Coronary artery (tissue), 2 donors: ENCODE measurements around the gene OR51B4.

ENCODE experiments used
- DNase-seq: peaks from one replicate; pipeline ENCODE4 v3.0.0-alpha.2; 2017; ENCODE audit warnings: low spot score
- H3K27ac ChIP-seq, 2 donors: fragments of 200-600 bp; sonication (generic); one replicate each; pipeline ENCODE4 v1.5.1; 2016 to 2019
- H3K4me3 ChIP-seq: fragments of 200-600 bp; sonication (generic); 2 replicates; pipeline ENCODE4 v1.5.1; 2016; ENCODE audit warnings: mild to moderate bottlenecking, moderate library complexity
- TF ChIP-seq, protein P1 (sequence below): fragments of 200-600 bp; sonication (generic); IDR thresholded peaks from one replicate; pipeline ENCODE4 v1.5.1; 2019; ENCODE audit warnings: antibody characterized with exemption

OR51B4 gene

DNA sequence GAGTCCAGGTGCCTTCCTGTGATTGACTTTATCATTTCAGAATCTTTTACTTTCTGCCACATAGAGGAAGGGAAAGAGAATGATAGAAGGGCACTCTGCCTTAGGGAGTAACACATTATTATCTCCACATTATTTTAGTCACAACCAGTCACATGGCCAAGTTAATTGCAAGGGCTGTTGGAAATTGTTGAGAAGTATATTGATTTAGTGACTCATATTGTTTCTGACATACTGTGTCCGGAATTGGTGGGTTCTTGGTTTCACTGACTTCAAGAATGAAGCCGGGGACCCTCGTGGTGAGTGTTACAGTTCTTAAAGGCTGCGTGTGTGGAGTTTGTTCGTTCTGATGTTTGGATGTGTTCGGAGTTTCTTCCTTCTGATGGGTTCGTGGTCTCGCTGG is 8.7 kb downstream of the OR51B4 start:
- H3K4me3 ChIP-seq: no peak overlapping the region
- no peak for DNase-seq

DNA sequence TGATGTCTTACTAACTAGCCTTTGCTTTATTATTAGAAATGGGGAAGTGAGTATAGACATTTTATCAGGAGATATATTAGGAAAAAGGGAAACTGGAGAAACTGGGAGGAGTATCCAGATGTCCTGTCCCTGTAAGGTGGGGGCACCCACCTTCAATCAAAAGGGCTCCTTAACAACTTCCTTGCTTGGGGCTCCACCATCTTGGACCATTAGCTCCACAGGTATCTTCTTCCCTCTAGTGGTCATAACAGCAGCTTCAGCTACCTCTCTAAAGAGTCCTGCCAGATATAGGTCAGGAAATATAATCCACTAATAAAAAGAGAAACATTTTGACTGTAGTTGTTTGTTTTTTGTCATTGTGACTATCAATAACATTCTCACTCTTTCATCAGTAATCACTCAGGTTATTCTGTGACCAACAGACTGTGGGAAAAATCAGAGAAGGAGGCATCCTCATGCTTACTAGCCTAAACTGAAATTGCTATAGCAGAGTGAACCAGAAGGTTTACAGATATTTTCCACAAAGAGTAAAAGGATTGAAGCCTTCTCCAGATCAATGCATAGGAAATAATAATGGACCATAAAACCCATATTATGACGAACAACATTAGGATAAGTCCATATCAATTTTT is 10.4 kb downstream of the OR51B4 start:
- H3K4me3 ChIP-seq: no peak overlapping the region
- no peak overlapping the region for H3K27ac ChIP-seq
- no peak for DNase-seq
- TF ChIP-seq, protein P1, sequence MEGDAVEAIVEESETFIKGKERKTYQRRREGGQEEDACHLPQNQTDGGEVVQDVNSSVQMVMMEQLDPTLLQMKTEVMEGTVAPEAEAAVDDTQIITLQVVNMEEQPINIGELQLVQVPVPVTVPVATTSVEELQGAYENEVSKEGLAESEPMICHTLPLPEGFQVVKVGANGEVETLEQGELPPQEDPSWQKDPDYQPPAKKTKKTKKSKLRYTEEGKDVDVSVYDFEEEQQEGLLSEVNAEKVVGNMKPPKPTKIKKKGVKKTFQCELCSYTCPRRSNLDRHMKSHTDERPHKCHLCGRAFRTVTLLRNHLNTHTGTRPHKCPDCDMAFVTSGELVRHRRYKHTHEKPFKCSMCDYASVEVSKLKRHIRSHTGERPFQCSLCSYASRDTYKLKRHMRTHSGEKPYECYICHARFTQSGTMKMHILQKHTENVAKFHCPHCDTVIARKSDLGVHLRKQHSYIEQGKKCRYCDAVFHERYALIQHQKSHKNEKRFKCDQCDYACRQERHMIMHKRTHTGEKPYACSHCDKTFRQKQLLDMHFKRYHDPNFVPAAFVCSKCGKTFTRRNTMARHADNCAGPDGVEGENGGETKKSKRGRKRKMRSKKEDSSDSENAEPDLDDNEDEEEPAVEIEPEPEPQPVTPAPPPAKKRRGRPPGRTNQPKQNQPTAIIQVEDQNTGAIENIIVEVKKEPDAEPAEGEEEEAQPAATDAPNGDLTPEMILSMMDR: no peak

More for the DNA sequence above, 8.7 kb downstream of the OR51B4 start:
- TF ChIP-seq, protein P1: no peak
- H3K27ac ChIP-seq: no peak overlapping the region

DNA sequence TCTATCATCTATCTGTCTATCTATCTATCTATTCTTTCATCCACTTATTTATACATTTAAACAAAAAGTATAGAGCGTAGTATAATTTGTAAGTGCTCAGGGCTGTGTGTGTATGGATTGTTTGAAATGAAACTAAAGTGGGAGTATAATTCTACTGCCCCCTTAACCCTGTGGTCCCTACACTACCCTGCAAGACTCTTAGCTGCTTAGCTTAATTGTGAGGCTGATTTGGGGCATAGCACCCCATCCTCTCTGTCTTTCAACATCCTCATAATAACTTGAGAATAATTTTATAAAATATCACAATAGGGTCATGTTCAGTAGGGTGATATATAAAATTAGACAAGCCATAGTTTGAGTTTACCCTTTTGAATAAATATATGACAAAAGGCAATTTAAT is 11.6 kb downstream of the OR51B4 start:
- Histone ChIP-seq H3K27ac (no peak overlapping the region), H3K4me3 (no peak overlapping the region)
- TF ChIP-seq, protein P1: no peak
- no peak for DNase-seq

DNA sequence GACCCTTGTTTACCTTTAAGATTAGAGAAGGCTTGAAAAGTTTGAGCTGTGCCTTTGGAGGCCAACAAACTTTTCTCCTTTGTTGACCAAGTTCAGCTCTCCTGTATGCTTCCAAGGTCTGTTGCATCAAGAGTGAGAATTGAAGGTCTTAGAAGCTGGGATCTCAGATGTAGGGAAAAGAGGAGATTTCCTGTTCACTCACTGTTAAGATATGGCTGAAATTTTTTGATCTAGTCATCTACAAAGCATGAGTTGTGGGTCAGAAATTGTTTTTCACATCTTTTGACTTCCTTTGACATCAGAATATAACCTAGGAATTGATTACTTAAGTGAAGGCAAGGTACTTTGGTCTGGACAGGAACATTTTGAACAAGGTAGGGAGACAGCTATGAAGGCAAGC is 12.1 kb downstream of the OR51B4 start:
- no peak overlapping the region for H3K27ac ChIP-seq
- TF ChIP-seq, protein P1: no peak
- H3K4me3 ChIP-seq: no peak overlapping the region

DNA sequence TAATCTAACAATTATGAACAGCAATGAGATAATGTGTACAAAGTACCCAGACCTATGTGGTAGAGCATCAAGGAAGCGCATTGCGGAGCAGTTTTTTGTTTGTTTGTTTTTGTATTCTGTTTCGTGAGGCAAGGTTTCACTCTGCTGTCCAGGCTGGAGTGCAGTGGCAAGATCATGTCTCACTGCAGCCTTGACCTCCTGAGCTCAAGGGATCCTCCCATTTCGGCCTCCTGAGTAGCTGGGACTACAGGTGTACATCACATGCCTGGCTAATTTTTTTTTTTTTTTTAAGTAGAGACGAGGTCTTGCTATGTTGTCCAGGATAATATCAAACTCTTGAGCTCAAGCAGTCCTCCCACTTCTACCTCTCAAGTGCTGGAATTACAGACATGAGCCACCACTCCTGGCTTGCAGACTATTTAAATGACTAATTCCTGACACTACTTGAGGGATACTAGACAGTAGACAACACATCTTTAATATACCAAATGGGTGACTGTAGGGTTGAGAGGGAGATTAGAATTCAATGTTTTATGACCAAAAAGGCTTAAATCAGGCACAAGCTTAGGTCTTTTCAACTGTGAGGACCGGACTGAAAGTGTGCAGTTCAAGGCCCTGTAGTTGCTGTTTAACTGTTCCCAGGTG is 12.7 kb downstream of the OR51B4 start:
- no peak for DNase-seq
- TF ChIP-seq, protein P1: no peak
- no peak overlapping the region for H3K27ac ChIP-seq
- no peak overlapping the region for H3K4me3 ChIP-seq

More for the DNA sequence above, 12.1 kb downstream of the OR51B4 start:
- no peak for DNase-seq

DNA sequence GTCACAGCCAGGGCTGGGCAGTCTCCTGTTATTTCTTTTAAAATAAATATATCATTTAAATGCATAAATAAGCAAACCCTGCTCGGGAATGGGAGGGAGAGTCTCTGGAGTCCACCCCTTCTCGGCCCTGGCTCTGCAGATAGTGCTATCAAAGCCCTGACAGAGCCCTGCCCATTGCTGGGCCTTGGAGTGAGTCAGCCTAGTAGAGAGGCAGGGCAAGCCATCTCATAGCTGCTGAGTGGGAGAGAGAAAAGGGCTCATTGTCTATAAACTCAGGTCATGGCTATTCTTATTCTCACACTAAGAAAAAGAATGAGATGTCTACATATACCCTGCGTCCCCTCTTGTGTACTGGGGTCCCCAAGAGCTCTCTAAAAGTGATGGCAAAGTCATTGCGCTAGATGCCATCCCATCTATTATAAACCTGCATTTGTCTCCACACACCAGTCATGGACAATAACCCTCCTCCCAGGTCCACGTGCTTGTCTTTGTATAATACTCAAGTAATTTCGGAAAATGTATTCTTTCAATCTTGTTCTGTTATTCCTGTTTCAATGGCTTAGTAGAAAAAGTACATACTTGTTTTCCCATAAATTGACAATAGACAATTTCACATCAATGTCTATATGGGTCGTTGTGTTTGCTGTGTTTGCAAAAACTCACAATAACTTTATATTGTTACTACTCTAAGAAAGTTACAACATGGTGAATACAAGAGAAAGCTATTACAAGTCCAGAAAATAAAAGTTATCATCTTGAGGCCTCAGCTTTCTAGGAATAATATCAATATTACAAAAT is 13.4 kb downstream of the OR51B4 start:
- DNase-seq: no peak
- no peak overlapping the region for H3K27ac ChIP-seq
- H3K4me3 ChIP-seq: no peak overlapping the region
- TF ChIP-seq, protein P1: no peak
